Calu3 (cell line): Measurements from ENCODE around the gene TTLL5. TPM values are rescaled to one million over a fixed set of nuclear protein-coding genes. Genes with fewer than 3 reads are reported as not detected.

Experiments
- BruUV-seq: library from RNA; stranded (reverse); fragments of 400-500 nt; replicated peaks from 2 replicates; lab custom pipeline; 2021; lab: Mats Ljungman, UMichigan
- CTCF ChIA-PET: fragments of 300-600 bp; sonication (Branson Sonifier 250); formaldehyde crosslinking; loops from one replicate; lab custom pipeline; 2022; ENCODE audit warnings: antibody characterized with exemption; lab: Charles Lee
- DNase-seq: peaks from one replicate; pipeline ENCODE4 v3.0.0; 2022
- H3K27ac Mint-ChIP-seq: one replicate; pipeline ENCODE4 v1.8.0; 2022; ENCODE audit warnings: mixed read lengths; ENCODE audit not compliant: unreplicated experiment
- H3K27me3 Mint-ChIP-seq: one replicate; pipeline ENCODE4 v1.8.0; 2022; ENCODE audit warnings: mixed read lengths; ENCODE audit not compliant: unreplicated experiment
- H3K36me3 Mint-ChIP-seq: one replicate; pipeline ENCODE4 v1.8.0; 2022; ENCODE audit warnings: mild to moderate bottlenecking, moderate library complexity, mixed read lengths; ENCODE audit not compliant: insufficient read depth, unreplicated experiment
- H3K4me1 Mint-ChIP-seq: one replicate; pipeline ENCODE4 v1.8.0; 2022; ENCODE audit warnings: mild to moderate bottlenecking, low read depth, mixed read lengths; ENCODE audit not compliant: unreplicated experiment
- H3K4me3 Mint-ChIP-seq: one replicate; pipeline ENCODE4 v1.8.0; 2022; ENCODE audit warnings: mild to moderate bottlenecking, low read depth, moderate library complexity, mixed read lengths; ENCODE audit not compliant: unreplicated experiment
- H3K9me3 Mint-ChIP-seq: one replicate; pipeline ENCODE4 v1.8.0; 2022; ENCODE audit warnings: low read depth, mixed read lengths; ENCODE audit not compliant: unreplicated experiment
- intact Hi-C: fragments of 100-400 bp; cut with micrococcal nuclease; formaldehyde crosslinking; loops from one replicate; pipeline ENCODE4 v1.10.0; 2022; ENCODE audit not compliant: unreplicated experiment
- total RNA-seq: library from RNA; stranded (reverse); gene quantifications from 2 replicates; pipeline ENCODE4 v1.2.3, GENCODE V29; 2022
- TF ChIP-seq, protein P1 (sequence below): fragments of 200-600 bp; IDR thresholded peaks from one replicate; pipeline ENCODE4 v1.8.0; 2022; ENCODE audit warnings: antibody characterized with exemption; ENCODE audit not compliant: unreplicated experiment

The TTLL5 gene
- total RNA-seq, 1 experiment from 2014 or later, result 47.5 TPM

DNA sequence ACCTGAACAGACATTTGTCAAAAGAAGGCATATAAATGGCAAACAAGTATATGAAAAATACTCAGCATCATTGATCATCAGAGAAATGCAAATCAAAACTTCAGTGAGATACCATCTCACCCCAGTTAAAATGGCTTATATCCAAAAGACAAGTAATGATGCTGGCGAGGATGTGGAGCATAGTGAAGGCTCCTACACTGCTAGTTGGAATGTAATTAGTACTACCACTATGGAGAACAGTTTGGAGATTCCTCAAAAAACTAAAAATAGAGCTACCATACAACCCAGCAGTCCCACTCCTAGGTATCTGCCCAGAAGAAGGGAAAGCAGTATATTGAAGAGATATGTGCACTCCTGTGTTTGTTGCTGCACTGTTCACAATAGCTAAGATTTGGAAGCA, 174.7 kb downstream of the TTLL5 start:
- no peak overlapping the region for H3K27ac Mint-ChIP-seq
- no peak overlapping the region for H3K4me3 Mint-ChIP-seq

GRCh38 chr14:75837151-75837787, 176.2 kb downstream of the TTLL5 start:
- H3K36me3 Mint-ChIP-seq, result peaks cover 7% of the 10 kb centered on the region
- BruUV-seq, result no TSS peak
- no peaks in the 10 kb centered on the region for H3K4me1 Mint-ChIP-seq
- DNase-seq, result no peak
- intact Hi-C loops, result no loop called here
- H3K27me3 Mint-ChIP-seq, result no peaks in the 10 kb centered on the region
- CTCF ChIA-PET, result interaction anchor here (0.6 kb wide), 1 partner anchor 35 kb away, joined by 3 read pairs; no protein-coding TSS in a partner anchor
- H3K4me3 Mint-ChIP-seq, result no peak overlapping the region
- no peaks in the 10 kb centered on the region for H3K9me3 Mint-ChIP-seq
- TF ChIP-seq, protein P1, sequence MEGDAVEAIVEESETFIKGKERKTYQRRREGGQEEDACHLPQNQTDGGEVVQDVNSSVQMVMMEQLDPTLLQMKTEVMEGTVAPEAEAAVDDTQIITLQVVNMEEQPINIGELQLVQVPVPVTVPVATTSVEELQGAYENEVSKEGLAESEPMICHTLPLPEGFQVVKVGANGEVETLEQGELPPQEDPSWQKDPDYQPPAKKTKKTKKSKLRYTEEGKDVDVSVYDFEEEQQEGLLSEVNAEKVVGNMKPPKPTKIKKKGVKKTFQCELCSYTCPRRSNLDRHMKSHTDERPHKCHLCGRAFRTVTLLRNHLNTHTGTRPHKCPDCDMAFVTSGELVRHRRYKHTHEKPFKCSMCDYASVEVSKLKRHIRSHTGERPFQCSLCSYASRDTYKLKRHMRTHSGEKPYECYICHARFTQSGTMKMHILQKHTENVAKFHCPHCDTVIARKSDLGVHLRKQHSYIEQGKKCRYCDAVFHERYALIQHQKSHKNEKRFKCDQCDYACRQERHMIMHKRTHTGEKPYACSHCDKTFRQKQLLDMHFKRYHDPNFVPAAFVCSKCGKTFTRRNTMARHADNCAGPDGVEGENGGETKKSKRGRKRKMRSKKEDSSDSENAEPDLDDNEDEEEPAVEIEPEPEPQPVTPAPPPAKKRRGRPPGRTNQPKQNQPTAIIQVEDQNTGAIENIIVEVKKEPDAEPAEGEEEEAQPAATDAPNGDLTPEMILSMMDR, result no peak
- no peak overlapping the region for H3K27ac Mint-ChIP-seq

More for the DNA sequence above, 174.7 kb downstream of the TTLL5 start:
- CTCF ChIA-PET, result interaction anchor here (0.7 kb wide), 1 partner anchor 112 kb away, joined by 3 read pairs; no protein-coding TSS in a partner anchor
- no peaks in the 10 kb centered on the region for H3K9me3 Mint-ChIP-seq
- no peak for DNase-seq
- no peaks in the 10 kb centered on the region for H3K4me1 Mint-ChIP-seq
- H3K27me3 Mint-ChIP-seq, result no peaks in the 10 kb centered on the region
- TF ChIP-seq, protein P1, result no peak
- no TSS peak for BruUV-seq
- intact Hi-C loops, result no loop called here
- H3K36me3 Mint-ChIP-seq, result peaks cover 7% of the 10 kb centered on the region

DNA sequence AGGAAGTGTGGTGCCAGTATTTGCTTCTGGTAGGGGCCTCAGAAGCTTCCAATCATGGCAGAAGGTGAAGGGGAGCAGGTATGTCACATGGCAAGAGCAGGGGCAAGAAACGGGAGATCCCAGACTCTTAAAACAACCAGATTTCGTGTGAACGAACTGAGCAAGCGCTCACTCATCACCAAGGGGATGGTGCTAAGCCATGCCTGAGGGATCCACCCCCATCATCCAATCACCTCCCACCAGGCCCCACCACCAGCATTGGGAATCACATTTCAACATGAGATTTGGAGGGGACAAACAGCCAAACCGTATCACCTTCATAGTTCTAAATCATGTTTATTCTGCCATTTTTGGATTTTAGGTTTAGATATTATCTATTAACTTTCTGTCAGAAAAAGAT, 179.9 kb downstream of the TTLL5 start:
- CTCF ChIA-PET, result no interaction called here
- no peaks in the 10 kb centered on the region for H3K36me3 Mint-ChIP-seq
- no TSS peak for BruUV-seq
- H3K4me3 Mint-ChIP-seq, result no peak overlapping the region
- TF ChIP-seq, protein P1, result no peak
- no peaks in the 10 kb centered on the region for H3K27me3 Mint-ChIP-seq
- H3K27ac Mint-ChIP-seq, result no peak overlapping the region
- no peaks in the 10 kb centered on the region for H3K4me1 Mint-ChIP-seq
- no peak for DNase-seq
- no peaks in the 10 kb centered on the region for H3K9me3 Mint-ChIP-seq
- intact Hi-C loops, result no loop called here

DNA sequence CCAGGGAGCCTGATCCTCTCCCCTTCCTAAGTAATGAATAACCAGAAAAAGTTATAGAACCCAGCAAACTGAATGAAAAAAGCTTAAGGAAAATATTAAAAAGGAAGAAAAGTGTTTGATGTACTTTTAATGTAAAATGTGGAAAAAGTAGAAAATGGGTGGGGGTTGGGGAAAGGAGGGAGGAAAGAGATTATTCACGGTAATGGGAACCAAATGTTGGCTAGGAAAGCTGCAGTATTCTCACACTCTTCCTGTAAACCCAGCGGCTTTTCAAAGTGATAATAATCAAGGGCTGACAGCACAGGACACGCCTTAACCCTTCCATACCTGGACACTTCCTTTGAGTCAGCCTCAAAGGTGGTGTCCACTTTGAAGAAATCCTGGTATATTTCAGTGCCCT, 181.5 kb downstream of the TTLL5 start:
- TF ChIP-seq, protein P1, result no peak
- no peak overlapping the region for H3K4me3 Mint-ChIP-seq
- intact Hi-C loops, result no loop called here
- H3K9me3 Mint-ChIP-seq, result no peaks in the 10 kb centered on the region
- CTCF ChIA-PET, result no interaction called here
- DNase-seq, result no peak
- no peaks in the 10 kb centered on the region for H3K27me3 Mint-ChIP-seq
- BruUV-seq, result no TSS peak
- H3K4me1 Mint-ChIP-seq, result no peaks in the 10 kb centered on the region
- no peak overlapping the region for H3K27ac Mint-ChIP-seq
- H3K36me3 Mint-ChIP-seq, result no peaks in the 10 kb centered on the region
